Stimulated activated CD4-positive, alpha-beta T cell treated with anti-CD3 and anti-CD28 coated beads, Interleukin-12 subunit alpha, Interleukin-12 subunit beta, amount 100 ng/mL, for 4 hours (primary cell): ENCODE data around the gene AMN.

ENCODE experiments used
- DNase-seq: peaks from one replicate; pipeline ENCODE4 v3.0.0-alpha.2; 2020

Gene AMN

GRCh38 chr14:102969901-102970300, 47.4 kb downstream of the AMN start:
- DNase-seq = no peak

GRCh38 chr14:102970496-102970895, 48.0 kb downstream of the AMN start:
- DNase-seq = no peak

- DNase-seq = no peak
Measured at GRCh38 chr14:102971314-102971713, 48.9 kb downstream of the AMN start.

GRCh38 chr14:102971836-102972606, 49.6 kb downstream of the AMN start:
- no peak for DNase-seq

GRCh38 chr14:102973706-102974285, 51.3 kb downstream of the AMN start:
- no peak for DNase-seq

- DNase-seq = no peak
Measured at GRCh38 chr14:102975662-102976061, 53.2 kb downstream of the AMN start.

- DNase-seq = no peak
Measured at GRCh38 chr14:102977475-102977874, 55.0 kb downstream of the AMN start.

GRCh38 chr14:102979406-102979805, 56.9 kb downstream of the AMN start:
- DNase-seq = no peak

GRCh38 chr14:102980409-102980810, 57.9 kb downstream of the AMN start:
- DNase-seq = no peak
